GM21390 (cell line): ENCODE results near the gene TSEN2.
A peak's percentile ranks its signal among the peaks of the same experiment; 100 is the strongest.
"Not testable (repeated sequence)": the region's sequence is repeated elsewhere in the genome, so short reads cannot be mapped to it uniquely, and the experiment has no call there.

ENCODE experiments used
- ATAC-seq: cut with Tn5 transposase; IDR thresholded peaks from one replicate; pipeline ENCODE4 v1.9.1; 2021; ENCODE audit not compliant: unreplicated experiment

TSEN2 gene

DNA sequence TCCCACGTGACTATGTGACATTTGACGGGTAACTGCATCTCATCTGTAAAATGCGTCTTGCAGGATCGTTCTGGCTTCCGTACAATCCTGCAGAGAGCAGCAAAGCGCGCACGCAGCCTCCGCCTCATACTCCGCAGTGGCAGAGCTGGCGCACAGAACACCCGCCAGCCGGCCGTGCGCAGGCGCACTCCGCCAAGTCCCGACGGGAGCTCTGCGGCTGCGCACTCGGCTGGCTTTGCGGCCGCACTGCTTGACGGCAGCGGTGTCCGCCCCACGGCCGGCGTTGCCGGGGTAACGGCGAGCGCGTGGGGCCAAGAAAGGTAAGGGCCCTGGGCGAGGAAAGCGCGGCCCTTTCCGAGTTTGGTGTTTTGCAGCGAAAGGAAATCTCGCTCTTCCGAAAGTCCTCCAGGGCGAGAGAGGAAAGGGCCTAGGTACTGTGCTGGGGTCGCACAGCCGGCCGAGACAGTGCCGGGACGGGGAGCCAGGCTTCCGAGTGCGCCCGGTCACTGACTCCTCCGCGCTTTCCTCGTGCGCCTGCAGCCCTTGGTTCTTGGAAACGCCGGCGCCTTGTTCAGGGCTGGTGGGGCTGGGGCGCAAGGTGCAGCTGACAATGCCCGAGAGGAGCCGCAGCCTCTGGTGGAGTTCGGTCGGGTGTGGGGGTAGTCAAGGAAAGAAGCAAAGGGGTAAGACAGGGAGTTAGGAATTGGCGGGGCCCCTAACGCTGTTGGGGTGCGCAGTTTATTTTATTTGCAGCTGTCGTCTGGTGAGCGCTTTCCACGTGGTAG, at the start of gene TSEN2:
TSEN2 (plus strand) TSS at position 283 of the 785 bp plus-strand sequence. CDS start 5,321 bp downstream, outside the sequence.
- ATAC-seq, result peak; percentile 91

DNA sequence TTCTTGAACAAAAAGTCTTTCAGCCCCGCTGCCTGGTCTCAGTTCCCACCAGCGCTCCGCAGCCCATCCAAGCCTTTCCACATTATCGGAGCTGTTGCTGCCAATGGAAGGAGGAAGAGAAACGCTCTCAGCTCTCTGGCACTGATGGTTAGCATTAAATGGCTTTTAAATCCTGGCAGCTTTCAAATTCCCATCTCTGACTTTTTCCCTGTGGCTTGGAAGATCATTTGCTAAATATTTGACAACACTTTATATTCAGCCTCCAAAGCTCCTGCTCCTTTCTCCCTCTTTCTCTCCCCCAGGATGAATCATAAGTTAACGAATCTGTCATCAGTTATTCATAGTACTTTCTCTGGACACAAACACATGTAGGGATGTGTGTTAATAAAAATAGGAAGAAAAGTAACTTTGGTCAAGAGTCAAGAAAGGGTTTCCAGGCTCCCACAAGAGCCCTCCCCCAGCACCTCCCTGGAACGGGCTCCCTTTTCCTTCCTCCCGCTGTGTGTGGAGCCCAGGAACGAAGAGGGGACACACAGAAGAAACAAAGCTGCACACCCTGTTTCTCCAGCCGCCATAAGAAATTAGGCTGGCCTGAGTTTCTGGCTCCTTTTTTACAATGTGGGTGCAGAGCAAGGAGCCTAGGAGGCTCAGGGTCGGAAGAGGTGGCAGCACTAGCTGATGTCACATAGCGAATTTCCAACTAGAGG, 47.6 kb upstream of the TSEN2 start:
- ATAC-seq, result no peak

DNA sequence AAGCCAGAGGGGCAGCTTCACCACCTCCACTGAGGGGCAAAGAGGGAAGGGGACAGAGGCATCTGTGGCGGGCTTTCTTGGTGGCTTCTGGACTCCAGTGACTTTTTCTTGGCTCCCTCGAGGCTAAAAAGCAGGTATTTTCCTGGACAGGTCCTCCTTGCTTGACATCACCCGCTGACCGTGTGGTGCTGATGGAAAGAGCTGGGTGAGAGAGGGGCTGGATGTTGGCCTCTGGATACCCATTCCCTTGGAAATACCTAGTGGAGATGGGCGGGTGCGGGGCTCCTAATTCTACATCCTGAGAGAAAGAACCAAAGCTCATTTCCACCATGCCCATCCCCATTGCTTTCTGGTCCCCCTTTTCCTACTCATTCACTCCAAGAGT, 47.1 kb upstream of the TSEN2 start:
- no peak for ATAC-seq

DNA sequence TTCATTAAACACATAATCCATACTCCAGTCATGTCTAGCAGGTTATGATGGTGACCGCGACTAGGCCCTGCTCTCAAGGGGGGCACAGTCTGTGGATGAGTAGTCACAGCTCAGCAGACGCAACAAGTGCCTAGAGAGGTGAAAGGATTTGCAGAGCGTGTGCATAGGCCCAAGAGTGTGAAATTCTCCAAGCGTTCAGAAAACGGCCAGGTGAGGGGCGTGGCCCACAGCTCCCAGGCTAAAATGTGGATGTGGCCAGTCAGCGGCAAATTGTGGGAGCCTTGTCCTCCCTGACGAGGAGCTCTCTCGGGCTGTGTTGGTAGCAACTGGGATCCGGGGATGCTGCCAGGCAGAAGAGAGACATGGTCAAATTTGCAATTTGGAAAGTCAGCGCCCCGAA, 46.4 kb upstream of the TSEN2 start:
- no peak for ATAC-seq

DNA sequence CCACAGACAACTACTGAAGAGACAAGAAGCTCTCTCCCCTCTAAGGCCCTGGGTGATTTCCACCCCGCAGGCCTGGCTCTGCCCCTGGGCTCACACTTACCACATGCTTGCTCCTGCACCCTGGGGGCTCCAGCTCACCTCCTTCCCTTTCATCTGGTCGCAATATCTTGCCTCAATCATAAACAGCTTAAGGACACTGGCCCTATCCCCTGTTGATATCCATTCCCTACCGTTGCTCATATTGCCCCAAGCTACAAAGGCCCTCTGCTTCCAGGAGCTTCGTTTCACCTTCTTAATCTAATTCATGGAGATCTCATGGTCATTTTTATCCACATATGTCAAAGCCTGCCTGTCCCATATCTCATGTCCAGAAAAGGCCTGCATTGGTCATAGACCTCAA, 46.0 kb upstream of the TSEN2 start:
- no peak for ATAC-seq

DNA sequence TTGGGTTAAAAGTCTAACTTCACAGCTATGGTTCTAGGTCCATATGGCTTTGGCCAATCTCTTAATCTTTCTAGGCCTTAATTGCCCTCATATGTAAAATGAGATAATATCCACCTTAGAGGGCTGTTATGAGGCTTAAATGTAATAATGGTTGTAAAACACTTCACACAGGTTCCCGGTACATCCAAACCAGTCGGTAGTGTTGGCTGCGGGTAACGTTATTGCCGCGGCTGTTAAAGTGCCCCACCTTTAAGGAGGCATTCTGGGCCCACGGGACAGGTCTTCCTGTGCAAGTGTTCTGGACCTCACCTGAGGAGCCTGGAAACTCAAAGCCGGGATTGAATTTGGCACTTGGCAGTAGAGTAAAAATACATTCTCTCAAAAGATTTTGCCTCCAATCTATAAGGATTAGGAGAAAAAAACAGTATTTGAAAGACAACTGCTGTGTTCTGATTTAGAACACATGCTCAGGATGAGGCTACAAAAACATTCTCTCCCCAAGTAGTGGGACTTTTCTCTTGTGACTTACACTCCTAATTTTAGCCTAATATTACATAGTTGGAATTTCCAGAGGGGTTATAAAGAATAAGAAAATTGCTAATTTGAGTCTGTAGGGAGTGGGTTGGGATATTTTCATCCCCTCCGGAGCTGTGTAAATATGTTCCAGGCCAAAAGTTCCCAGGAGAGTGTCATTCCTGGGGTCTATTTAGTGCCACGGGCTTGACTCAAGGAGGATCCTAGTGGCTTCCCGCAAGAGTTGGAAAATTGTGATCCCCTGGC, 44.9 kb upstream of the TSEN2 start:
- no peak for ATAC-seq

DNA sequence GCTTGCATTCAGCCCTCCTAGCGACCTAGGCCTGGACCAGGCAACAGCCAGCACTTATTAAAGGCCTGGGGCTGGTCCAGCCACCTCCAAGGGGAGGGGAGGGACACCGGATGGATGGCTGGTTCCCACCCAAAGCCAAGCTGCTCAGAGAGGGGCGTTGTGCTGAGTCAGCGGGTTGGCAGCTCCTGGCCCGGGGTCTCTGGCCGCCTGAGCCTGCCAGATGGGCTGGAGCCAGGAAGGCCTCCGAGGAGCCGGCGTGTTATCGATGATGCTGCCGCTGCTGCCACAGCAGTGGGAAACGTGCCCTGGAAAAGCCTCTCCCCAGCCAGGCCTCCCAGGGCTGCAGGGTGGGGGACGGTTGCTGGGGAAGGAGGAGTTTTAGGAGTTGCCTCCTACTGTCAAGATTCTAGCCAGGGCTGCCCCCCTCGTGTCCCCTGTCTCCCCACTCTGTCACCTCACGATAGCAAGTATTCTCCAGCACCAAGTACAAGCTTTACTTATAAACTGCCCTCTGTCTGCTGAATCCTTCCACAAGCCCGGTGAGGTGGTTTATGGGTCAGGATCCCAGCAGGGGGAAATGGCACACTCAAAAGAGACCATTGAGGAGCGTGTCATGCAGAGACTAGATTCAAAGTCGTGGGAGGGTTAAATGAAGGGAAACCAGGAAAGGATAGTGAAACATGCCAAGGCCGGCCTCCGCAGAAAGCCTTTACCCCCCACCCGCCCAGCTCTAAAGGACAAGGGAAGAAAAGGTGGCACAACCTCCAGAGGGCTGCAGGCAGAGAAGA, 43.2 kb upstream of the TSEN2 start:
- no peak for ATAC-seq

DNA sequence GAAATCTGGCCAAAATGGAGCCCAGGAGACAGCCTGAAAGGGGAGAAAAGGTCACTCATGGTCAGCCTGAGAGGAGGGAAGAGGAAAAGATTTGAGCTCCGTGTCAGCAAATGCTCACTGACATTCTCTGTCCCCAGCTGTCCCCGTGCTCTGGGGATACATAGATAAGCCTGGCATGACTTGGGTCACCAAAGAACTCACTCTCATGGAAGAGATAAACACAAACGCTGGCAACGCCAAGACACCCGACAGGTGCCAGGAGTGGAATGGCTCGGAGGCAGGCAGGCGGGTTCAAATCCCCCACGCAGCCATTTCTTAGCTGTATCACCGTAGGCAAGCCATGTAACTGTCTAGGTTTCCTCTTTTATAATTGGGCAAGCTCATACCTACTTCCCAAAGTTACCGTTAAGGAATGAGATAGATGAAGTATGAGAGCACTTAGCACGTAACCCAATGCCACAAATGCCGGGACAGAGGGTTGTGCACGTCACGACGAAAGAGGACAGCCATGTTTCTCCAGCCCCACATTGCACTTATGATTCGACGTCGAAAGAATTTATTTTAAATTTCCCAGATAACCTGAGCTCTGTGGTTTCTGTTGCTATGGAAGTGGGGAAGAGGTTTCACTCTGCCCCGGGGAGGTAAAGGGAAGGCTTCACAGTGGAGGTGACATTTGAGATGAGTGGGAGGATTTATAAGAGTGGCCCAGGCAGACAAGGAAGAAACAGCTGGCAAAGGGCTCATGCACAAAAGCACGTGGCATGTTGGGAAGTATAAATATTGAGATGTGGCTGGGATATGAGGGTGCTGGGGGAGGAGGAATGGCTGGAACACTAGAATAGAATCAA, 41.4 kb upstream of the TSEN2 start:
- ATAC-seq, result no peak

DNA sequence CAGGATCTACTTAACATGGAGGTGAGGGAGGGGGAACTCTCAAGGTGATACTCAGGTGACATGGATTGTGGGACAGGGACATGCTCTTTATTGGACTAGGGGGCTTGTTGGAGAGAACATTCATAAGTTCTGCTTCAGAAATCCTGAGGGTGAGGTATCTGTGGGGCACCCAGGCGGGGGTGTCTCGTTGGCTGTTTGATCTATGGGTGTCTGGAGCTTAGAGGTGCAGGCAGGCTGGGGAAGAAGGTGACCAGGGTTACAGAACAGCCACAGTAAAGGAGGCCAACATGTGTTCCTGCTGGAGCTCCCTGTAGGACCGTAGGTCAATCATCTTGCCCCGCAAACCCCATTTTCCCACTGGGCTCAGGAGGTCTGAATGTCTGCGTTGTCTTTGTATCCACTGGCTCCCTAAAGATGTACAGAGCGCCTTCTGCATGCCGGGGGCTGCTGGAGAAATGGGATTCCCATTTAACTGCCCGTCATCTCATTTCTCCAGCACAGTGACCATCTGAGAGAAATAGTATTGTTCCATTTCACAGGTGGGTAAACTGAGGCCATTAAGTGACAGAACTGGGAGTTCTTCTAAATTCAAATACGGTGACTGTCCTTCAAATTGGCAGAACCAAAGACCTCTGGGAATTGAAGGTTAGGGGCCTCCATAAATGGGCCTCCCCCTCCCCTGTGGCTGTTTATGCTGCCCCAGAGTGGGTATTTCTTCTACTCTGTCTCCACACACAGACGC, 40.3 kb upstream of the TSEN2 start:
- ATAC-seq, result no peak

DNA sequence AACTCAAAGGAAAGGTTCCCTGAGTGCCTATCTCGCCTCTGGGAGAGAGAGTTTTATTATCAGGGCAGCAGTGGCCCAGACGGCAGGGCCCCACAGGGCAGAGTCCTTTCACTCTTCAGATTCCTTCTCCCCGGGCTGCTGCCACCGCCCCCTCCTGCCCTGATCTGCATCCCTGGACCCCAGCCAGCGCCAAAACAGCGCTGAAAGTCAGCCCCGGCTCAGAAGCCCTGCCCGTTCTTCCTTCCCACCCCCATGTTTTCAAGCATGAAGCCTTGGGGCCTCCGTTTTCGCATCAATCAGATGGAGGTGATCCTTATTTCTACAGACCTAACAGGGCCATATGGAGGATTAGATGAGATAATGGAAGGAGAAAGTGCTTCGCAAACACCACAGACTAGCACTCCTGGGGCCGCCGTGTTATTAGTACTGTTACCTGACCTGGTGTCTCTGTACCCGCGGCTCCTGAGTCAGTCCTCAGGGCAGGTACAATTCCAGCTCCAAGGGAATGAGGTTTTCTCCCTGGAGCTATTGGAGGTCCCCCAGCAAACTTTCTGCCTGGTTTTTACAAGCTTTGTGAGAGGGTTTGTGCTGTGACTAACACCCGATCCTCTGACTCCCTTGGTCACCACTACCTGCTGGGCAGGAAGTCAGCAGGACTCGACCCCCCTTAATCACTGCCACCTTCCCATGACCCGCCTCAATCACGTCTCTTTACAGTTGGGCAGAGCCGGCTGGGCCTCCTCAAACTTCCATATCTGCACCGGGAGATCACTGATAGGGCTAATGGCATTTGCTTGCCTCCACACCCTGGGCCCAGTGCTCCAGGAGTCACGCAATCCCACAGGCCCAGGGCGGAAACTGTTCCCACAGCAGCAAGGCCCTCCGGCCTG, 39.5 kb upstream of the TSEN2 start:
- ATAC-seq, result no peak

DNA sequence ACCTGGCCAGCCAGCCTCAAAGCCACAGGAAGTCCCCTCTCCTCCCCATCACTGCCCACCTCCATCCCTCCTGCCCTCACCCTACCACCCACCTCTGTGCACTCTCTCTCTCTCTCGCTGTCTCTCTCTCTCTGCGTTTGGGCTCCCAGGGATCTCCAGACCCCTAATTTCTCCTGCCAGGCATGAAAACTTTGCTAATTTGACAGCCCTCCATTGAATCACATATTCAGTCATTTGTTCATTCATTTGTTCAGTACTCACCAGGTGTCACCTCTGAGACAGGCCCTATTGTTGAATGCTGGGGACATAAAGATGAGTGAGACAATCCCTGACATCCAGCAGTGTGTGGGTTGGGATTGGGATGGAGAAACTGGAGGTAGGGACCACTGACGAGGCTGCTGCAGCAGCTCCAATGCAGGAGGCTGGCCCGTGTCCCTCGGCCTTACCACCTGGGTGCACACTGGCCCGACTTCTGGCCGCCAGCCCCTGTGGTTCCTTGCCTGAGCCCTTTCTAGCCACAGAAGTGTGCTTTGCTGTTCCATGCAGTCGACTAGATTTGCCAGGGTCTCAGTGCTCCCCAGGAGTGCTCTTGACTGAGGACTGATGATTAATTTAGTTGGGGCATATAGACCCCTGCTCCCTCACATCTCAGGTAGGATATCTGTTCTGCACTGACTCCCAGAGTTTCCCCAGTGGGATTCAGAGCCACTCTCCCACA, 38.6 kb upstream of the TSEN2 start:
- no peak for ATAC-seq

DNA sequence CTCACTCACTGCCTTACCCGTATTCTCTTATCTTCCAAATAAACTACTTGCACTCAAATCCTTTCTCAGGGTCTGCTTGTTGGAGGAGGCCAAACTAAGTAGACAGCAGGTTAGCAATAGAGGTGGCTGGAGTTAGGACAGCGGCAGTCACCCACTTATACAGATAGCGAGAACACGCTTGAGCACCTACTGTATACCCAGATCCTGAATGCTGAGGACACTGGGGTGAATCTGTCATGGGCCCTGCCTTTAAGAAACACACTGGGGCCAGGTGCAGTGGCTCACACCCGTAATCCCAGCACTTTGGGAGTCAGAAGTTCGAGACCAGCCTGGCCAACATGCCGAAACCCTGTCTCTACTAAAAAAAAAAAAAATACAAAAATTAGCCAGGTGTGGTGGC, 38.0 kb upstream of the TSEN2 start:
- ATAC-seq, result no peak

DNA sequence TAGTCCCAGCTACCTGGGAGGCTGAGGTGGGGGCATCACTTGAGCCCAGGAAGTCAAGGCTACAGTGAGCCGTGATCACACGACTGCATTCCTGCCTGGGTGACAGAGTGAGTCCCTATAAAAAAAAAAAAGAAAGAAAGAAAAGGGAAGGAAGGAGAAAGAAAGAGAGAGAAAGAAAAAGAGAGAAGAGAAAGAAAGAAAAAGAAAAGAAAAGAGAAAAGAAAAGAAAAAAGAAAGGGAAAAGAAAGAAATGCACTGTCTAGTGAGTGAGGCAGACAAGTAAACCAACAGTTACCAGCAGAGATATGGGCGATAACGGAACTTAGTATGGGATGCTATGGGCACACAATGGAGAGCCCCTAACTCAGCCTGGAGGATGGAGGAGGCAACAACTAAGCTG, 37.2 kb upstream of the TSEN2 start:
- no peak for ATAC-seq

DNA sequence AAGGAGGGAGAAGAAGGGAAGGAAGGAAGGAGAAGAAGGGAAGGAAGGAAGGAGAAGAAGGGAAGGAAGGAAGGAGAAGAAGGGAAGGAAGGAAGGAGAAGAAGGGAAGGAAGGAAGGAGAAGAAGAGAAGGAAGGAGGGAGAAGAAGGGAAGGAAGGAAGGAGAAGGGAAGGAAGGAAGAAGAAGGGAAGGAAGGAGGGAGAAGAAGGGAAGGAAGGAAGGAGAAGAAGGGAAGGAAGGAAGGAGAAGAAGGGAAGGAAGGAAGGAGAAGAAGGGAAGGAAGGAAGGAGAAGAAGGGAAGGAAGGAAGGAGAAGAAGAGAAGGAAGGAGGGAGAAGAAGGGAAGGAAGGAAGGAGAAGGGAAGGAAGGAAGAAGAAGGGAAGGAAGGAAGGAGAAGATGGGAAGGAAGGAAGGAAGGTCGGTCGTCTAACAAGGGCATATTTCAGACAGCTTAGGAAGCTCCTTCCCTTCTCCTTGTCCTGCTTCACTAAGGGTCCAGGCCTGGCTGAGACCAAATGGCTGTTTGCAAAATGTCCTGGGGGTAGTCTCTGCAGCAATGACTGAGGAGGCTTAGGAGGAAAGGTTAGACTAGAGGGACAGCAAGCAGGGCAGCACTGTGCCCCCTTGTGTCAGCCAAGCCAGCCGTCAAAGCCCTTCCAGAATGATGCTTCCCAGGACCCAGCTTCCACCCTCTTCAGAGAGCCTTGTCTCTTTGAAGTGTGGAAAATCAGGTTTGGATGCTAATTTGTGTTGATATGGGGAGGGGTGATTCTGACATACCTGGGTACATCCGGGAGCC, 35.7 kb upstream of the TSEN2 start:
- ATAC-seq, result not testable (repeated sequence)

DNA sequence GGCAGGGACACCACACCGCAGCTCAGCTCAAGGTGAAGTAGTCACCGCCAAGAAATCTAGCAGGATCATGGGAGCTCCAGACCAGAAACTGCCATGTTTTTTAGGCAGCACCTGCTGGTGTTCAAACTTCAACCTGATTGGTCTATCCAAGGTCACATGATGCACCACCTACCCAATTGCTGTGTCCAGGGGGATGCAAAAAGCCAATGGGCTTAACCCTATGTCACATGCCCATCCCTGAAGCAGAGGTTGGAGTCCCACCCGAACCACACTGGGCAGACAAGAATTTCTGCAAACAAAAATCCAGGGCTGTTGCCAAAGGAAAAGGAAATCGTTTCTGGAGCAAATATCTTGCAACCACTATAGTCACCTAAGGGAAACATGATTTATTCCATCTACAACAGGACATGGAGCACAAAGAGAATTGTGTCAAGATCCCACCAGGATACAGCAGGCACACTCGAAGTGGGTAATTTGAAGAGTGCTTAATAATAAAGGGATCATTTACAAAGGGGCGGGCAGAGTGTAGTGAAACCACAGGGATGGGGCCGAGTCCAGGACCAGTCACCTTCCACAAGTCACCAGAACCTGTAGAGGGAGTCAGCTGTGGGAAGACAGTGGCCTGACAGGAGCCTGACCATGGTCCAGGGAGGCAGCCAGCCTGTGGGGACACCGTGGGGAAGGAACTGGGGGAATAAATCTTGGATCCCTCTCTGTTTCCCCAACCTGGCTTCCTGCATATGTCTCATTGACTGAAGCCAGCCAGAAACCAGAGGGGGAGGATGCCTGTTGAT, 34.2 kb upstream of the TSEN2 start:
- no peak for ATAC-seq

DNA sequence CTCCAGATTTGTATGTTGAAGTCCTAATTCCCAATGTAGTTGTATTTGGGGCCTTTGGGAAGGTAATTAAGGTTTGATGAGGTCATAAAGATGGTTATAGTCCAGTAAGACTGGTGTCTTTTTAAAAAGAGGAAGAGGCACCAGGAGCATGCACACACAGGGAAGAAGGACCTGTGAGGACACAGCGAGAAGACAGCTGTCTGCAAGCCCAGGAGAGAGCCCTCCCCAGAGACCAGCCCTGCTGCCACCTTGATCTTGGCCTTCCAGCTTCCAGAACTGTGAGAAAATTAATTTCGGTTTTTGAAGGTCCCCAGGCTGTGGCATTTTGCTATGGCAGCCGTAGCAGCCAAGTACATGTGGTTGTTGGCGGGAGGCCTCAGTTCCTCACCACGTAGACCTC, 32.8 kb upstream of the TSEN2 start:
- no peak for ATAC-seq
